Stimulated activated CD8-positive, alpha-beta memory T cell treated with anti-CD3 and anti-CD28 coated beads, Interleukin-2, amount 100 ng/mL, for 48 hours (primary cell): Measurements from ENCODE around the gene C9orf50.
A peak's percentile ranks its signal among the peaks of the same experiment; 100 is the strongest.

Source experiments
- DNase-seq, 2 donors: peaks; one replicate each; pipeline ENCODE4 v3.0.0-alpha.2; 2020; ENCODE audit warnings: low read depth in 2 of 2

C9orf50 gene

GRCh38 chr9:129631674-129632129 is 10.8 kb upstream of the C9orf50 start:
- DNase-seq = no peak

- no peak for DNase-seq
Observed at GRCh38 chr9:129630967-129631673, 10.2 kb upstream of the C9orf50 start.

- DNase-seq = no peak
Observed at GRCh38 chr9:129629251-129629820, 8.4 kb upstream of the C9orf50 start.

GRCh38 chr9:129628709-129629108 is 7.8 kb upstream of the C9orf50 start:
- DNase-seq = no peak

- DNase-seq = no peak
Observed at GRCh38 chr9:129627556-129628440, 6.9 kb upstream of the C9orf50 start.

- no peak for DNase-seq
Observed at GRCh38 chr9:129626625-129627284, 5.9 kb upstream of the C9orf50 start.

GRCh38 chr9:129626079-129626624 is 5.3 kb upstream of the C9orf50 start, which contains the start of gene NTMT1:
TSS of gene NTMT1 (plus strand) at chr9:129626163. CDS start at chr9:129632704, 6,541 bp downstream.
- peak; percentile 84 to 88 for DNase-seq

GRCh38 chr9:129624947-129625346 is 4.0 kb upstream of the C9orf50 start:
- no peak for DNase-seq

GRCh38 chr9:129624168-129624759 is 3.4 kb upstream of the C9orf50 start:
- peak; percentile 56 to 71 for DNase-seq

- DNase-seq = no peak
Observed at GRCh38 chr9:129623331-129623730, 2.4 kb upstream of the C9orf50 start.

- DNase-seq = no peak
Observed at GRCh38 chr9:129619787-129620668, 873 bp downstream of the C9orf50 start.

- no peak for DNase-seq
Observed at GRCh38 chr9:129617167-129617566, 3.7 kb downstream of the C9orf50 start.

GRCh38 chr9:129615407-129616285 is 5.3 kb downstream of the C9orf50 start:
- no peak for DNase-seq

GRCh38 chr9:129614932-129615331 is 6.0 kb downstream of the C9orf50 start:
- DNase-seq = no peak

GRCh38 chr9:129613520-129614175 is 7.3 kb downstream of the C9orf50 start:
- no peak for DNase-seq

GRCh38 chr9:129612815-129613519 is 7.9 kb downstream of the C9orf50 start:
- DNase-seq = no peak

GRCh38 chr9:129612123-129612522 is 8.8 kb downstream of the C9orf50 start:
- no peak for DNase-seq

- DNase-seq = no peak
Observed at GRCh38 chr9:129611307-129611800, 9.5 kb downstream of the C9orf50 start.
